SK-N-SH treated with all-trans-retinoic acid at 6 μM for 48 hours (cell line): ENCODE data around the gene LBHD1.

Experiments
- ATAC-seq: fragments of 200-7000 bp; cut with Tn5 transposase; 3 replicates; pipeline ENCODE4 v1.9.1; 2020; ENCODE audit warnings: mild to moderate bottlenecking, moderate library complexity
- ARNTL ChIP-seq: fragments of 450-650 bp; formaldehyde crosslinking; IDR thresholded peaks from 2 replicates; pipeline ENCODE4 v1.5.0; 2020; ENCODE audit warnings: low read depth, mild to moderate bottlenecking, moderate library complexity, borderline replicate concordance
- BACH2 ChIP-seq: fragments of 250-450 bp; sonication (Bioruptor Pico); IDR thresholded peaks from 2 replicates; pipeline ENCODE4 v1.9.0; 2021; ENCODE audit warnings: mild to moderate bottlenecking, borderline replicate concordance
- CSDC2 ChIP-seq: fragments of 250-450 bp; sonication (Bioruptor Pico); IDR thresholded peaks from 2 replicates; pipeline ENCODE4 v1.5.0; 2020; ENCODE audit warnings: mild to moderate bottlenecking, moderate library complexity
- ESRRG ChIP-seq: fragments of 250-450 bp; sonication (Bioruptor Pico); IDR thresholded peaks from 2 replicates; pipeline ENCODE4 v1.6.1; 2021; ENCODE audit warnings: mild to moderate bottlenecking
- GLIS3 ChIP-seq: fragments of 250-450 bp; sonication (Bioruptor Pico); IDR thresholded peaks from 2 replicates; pipeline ENCODE4 v1.5.0; 2020; ENCODE audit warnings: mild to moderate bottlenecking, moderate library complexity
- ISL1 ChIP-seq: fragments of 250-450 bp; sonication (Bioruptor Pico); IDR thresholded peaks from 2 replicates; pipeline ENCODE4 v2.1.2; 2022; ENCODE audit warnings: mild to moderate bottlenecking, moderate library complexity
- OSR1 ChIP-seq: fragments of 250-450 bp; sonication (Bioruptor Pico); IDR thresholded peaks from 2 replicates; pipeline ENCODE4 v1.8.0; 2022; ENCODE audit warnings: moderate library complexity, mild to moderate bottlenecking, inconsistent platforms
- PPARA ChIP-seq: fragments of 250-450 bp; sonication (Bioruptor Pico); IDR thresholded peaks from 2 replicates; pipeline ENCODE4 v1.5.0; 2020; ENCODE audit warnings: mild to moderate bottlenecking, borderline replicate concordance
- RARB ChIP-seq: fragments of 250-450 bp; sonication (Bioruptor Pico); IDR thresholded peaks from 2 replicates; pipeline ENCODE4 v1.8.0; 2021; ENCODE audit warnings: mild to moderate bottlenecking, moderate library complexity
- SNAI2 ChIP-seq: fragments of 250-450 bp; sonication (Bioruptor Pico); IDR thresholded peaks from 2 replicates; pipeline ENCODE4 v1.5.0; 2020; ENCODE audit warnings: mild to moderate bottlenecking, moderate library complexity
- TCF4 ChIP-seq: fragments of 250-450 bp; sonication (Bioruptor Pico); IDR thresholded peaks from 2 replicates; pipeline ENCODE4 v1.8.0; 2021; ENCODE audit warnings: mild to moderate bottlenecking, moderate library complexity, borderline replicate concordance
- TSHZ2 ChIP-seq: fragments of 250-450 bp; sonication (Bioruptor Pico); IDR thresholded peaks from 2 replicates; pipeline ENCODE4 v1.5.0; 2020; ENCODE audit warnings: mild to moderate bottlenecking, moderate library complexity
- ZC3H10 ChIP-seq: fragments of 250-450 bp; sonication (Bioruptor Pico); IDR thresholded peaks from 2 replicates; pipeline ENCODE4 v1.5.1; 2021; ENCODE audit warnings: mild to moderate bottlenecking, moderate library complexity
- ZFP30 ChIP-seq: fragments of 450-650 bp; formaldehyde crosslinking; IDR thresholded peaks from 2 replicates; pipeline ENCODE4 v1.5.0; 2022; ENCODE audit warnings: mild to moderate bottlenecking, moderate library complexity
- ZNF565 ChIP-seq: fragments of 450-650 bp; formaldehyde crosslinking; conservative IDR thresholded peaks from 2 replicates; pipeline ENCODE4 v1.5.0; 2020; ENCODE audit warnings: low read depth, mild to moderate bottlenecking, moderate library complexity
- ZNF70 ChIP-seq: fragments of 450-650 bp; formaldehyde crosslinking; IDR thresholded peaks from 2 replicates; pipeline ENCODE4 v1.5.0; 2020; ENCODE audit warnings: mild to moderate bottlenecking, moderate library complexity
- ZNF8 ChIP-seq: fragments of 450-650 bp; formaldehyde crosslinking; IDR thresholded peaks from 2 replicates; pipeline ENCODE4 v1.5.0; 2020; ENCODE audit warnings: mild to moderate bottlenecking, moderate library complexity
- TF ChIP-seq, protein P1 (sequence below): fragments of 250-450 bp; sonication (Bioruptor Pico); IDR thresholded peaks from 2 replicates; pipeline ENCODE4 v1.8.0; 2021; ENCODE audit warnings: low read depth, mild to moderate bottlenecking, moderate library complexity, borderline replicate concordance
- TF ChIP-seq, protein P2 (sequence below): fragments of 250-450 bp; sonication (Bioruptor Pico); IDR thresholded peaks from 2 replicates; pipeline ENCODE4 v1.5.1; 2020; ENCODE audit warnings: low read depth, mild to moderate bottlenecking, moderate library complexity
- TF ChIP-seq, protein P3 (sequence below): fragments of 250-450 bp; sonication (Bioruptor Pico); IDR thresholded peaks from 2 replicates; pipeline ENCODE4 v1.8.0; 2020; ENCODE audit warnings: mild to moderate bottlenecking, moderate library complexity, borderline replicate concordance
- TF ChIP-seq, protein P4 (sequence below): fragments of 250-450 bp; sonication (Bioruptor Pico); IDR thresholded peaks from 2 replicates; pipeline ENCODE4 v1.5.1; 2021; ENCODE audit warnings: mild to moderate bottlenecking, moderate library complexity

LBHD1 gene

GRCh38 chr11:62707277-62707861, 35.3 kb upstream of the LBHD1 start, which contains the start of the genes BSCL2 and GNG3:
Gene BSCL2, minus strand, starts transcription at chr11:62707424. Its CDS starts 229 bp downstream, at chr11:62707195.
Gene GNG3, plus strand, starts transcription at chr11:62707676. Its CDS starts 620 bp downstream, at chr11:62708296.
- ATAC-seq, result no peak
- TF ChIP-seq ZNF8 (CRISPR knock-in tag) (no peak), ISL1 (CRISPR knock-in tag) (no peak), BACH2 (no peak), SNAI2 (CRISPR knock-in tag) (no peak), TCF4 (no peak), PPARA (no peak), ZFP30 (no peak)
- TF ChIP-seq, protein P1, sequence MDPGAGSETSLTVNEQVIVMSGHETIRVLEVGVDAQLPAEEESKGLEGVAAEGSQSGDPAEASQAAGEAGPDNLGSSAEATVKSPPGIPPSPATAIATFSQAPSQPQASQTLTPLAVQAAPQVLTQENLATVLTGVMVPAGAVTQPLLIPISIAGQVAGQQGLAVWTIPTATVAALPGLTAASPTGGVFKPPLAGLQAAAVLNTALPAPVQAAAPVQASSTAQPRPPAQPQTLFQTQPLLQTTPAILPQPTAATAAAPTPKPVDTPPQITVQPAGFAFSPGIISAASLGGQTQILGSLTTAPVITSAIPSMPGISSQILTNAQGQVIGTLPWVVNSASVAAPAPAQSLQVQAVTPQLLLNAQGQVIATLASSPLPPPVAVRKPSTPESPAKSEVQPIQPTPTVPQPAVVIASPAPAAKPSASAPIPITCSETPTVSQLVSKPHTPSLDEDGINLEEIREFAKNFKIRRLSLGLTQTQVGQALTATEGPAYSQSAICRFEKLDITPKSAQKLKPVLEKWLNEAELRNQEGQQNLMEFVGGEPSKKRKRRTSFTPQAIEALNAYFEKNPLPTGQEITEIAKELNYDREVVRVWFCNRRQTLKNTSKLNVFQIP (CRISPR knock-in tag), result no peak
- TF ChIP-seq, protein P2, sequence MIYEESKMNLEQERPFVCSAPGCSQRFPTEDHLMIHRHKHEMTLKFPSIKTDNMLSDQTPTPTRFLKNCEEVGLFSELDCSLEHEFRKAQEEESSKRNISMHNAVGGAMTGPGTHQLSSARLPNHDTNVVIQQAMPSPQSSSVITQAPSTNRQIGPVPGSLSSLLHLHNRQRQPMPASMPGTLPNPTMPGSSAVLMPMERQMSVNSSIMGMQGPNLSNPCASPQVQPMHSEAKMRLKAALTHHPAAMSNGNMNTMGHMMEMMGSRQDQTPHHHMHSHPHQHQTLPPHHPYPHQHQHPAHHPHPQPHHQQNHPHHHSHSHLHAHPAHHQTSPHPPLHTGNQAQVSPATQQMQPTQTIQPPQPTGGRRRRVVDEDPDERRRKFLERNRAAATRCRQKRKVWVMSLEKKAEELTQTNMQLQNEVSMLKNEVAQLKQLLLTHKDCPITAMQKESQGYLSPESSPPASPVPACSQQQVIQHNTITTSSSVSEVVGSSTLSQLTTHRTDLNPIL (CRISPR knock-in tag), result no peak

GRCh38 chr11:62706850-62707247, 34.8 kb upstream of the LBHD1 start:
- no peak for TF ChIP-seq RARB
- TF ChIP-seq ESRRG, result no peak
- no peak for TF ChIP-seq ZNF565 (CRISPR knock-in tag)
- TF ChIP-seq, protein P3, sequence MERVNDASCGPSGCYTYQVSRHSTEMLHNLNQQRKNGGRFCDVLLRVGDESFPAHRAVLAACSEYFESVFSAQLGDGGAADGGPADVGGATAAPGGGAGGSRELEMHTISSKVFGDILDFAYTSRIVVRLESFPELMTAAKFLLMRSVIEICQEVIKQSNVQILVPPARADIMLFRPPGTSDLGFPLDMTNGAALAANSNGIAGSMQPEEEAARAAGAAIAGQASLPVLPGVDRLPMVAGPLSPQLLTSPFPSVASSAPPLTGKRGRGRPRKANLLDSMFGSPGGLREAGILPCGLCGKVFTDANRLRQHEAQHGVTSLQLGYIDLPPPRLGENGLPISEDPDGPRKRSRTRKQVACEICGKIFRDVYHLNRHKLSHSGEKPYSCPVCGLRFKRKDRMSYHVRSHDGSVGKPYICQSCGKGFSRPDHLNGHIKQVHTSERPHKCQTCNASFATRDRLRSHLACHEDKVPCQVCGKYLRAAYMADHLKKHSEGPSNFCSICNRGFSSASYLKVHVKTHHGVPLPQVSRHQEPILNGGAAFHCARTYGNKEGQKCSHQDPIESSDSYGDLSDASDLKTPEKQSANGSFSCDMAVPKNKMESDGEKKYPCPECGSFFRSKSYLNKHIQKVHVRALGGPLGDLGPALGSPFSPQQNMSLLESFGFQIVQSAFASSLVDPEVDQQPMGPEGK (CRISPR knock-in tag), result no peak
- no peak for TF ChIP-seq TSHZ2
- TF ChIP-seq CSDC2 (CRISPR knock-in tag), result no peak
- no peak for TF ChIP-seq SNAI2 (CRISPR knock-in tag)
- TF ChIP-seq, protein P1 (CRISPR knock-in tag), result no peak
- ATAC-seq, result no peak

GRCh38 chr11:62705880-62706849, 34.1 kb upstream of the LBHD1 start:
- ATAC-seq, result peak; percentile 86
- TF ChIP-seq ESRRG, result no peak
- TF ChIP-seq CSDC2 (CRISPR knock-in tag), result no peak
- no peak for TF ChIP-seq RARB
- TF ChIP-seq, protein P1 (CRISPR knock-in tag), result no peak
- no peak for TF ChIP-seq ZC3H10 (CRISPR knock-in tag)
- no peak for TF ChIP-seq ZFP30
- TF ChIP-seq GLIS3 (CRISPR knock-in tag), result 0 out of 2 replicates have a peak, but pooled peaks have one; percentile 13
- no peak for TF ChIP-seq SNAI2 (CRISPR knock-in tag)
- no peak for TF ChIP-seq ZNF70 (CRISPR knock-in tag)
- no peak for TF ChIP-seq TCF4
- TF ChIP-seq, protein P2 (CRISPR knock-in tag), result no peak
- no peak for TF ChIP-seq OSR1 (CRISPR knock-in tag)
- no peak for TF ChIP-seq PPARA
- TF ChIP-seq ARNTL (CRISPR knock-in tag), result no peak
- no peak for TF ChIP-seq BACH2
- TF ChIP-seq, protein P4, sequence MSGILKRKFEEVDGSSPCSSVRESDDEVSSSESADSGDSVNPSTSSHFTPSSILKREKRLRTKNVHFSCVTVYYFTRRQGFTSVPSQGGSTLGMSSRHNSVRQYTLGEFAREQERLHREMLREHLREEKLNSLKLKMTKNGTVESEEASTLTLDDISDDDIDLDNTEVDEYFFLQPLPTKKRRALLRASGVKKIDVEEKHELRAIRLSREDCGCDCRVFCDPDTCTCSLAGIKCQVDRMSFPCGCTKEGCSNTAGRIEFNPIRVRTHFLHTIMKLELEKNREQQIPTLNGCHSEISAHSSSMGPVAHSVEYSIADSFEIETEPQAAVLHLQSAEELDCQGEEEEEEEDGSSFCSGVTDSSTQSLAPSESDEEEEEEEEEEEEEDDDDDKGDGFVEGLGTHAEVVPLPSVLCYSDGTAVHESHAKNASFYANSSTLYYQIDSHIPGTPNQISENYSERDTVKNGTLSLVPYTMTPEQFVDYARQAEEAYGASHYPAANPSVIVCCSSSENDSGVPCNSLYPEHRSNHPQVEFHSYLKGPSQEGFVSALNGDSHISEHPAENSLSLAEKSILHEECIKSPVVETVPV, result no peak
